Stomach smooth muscle (tissue), 2 donors: ENCODE results near the gene SOD2.
"Not testable (repeated sequence)": the region's sequence is repeated elsewhere in the genome, so short reads cannot be mapped to it uniquely, and the experiment has no call there.

ENCODE experiments used
- H3K27ac ChIP-seq: one replicate; pipeline ENCODE4 v1.7.0; 2013; ENCODE audit warnings: mild to moderate bottlenecking, low read length, inconsistent platforms
- H3K27me3 ChIP-seq, 2 donors: one replicate each; pipeline ENCODE4 v1.7.0; 2013; ENCODE audit warnings: low read length in 2 of 2; ENCODE audit not compliant: insufficient read depth in 2 of 2, control insufficient read depth in 1 of 2
- H3K36me3 ChIP-seq, 2 donors: one replicate each; pipeline ENCODE4 v1.7.0; 2013; ENCODE audit warnings: low read length in 2 of 2; ENCODE audit not compliant: control insufficient read depth in 2 of 2, insufficient read depth in 2 of 2
- H3K4me1 ChIP-seq: one replicate; pipeline ENCODE4 v1.7.0; 2013; ENCODE audit warnings: low read length; ENCODE audit not compliant: control insufficient read depth, insufficient read depth
- H3K4me3 ChIP-seq, 2 donors: one replicate each; pipeline ENCODE4 v1.7.0; 2013; ENCODE audit warnings: low read length in 2 of 2
- H3K9ac ChIP-seq, 2 donors: one replicate each; pipeline ENCODE4 v1.7.0; 2013; ENCODE audit warnings: low read length in 2 of 2, mild to moderate bottlenecking in 1 of 2
- H3K9me3 ChIP-seq, 2 donors: one replicate each; pipeline ENCODE4 v1.7.0; 2013; ENCODE audit warnings: low read length in 2 of 2; ENCODE audit not compliant: control insufficient read depth in 2 of 2
- donor health status: healthy.
- donor health status: Pancreatic carcinoma.

Gene SOD2

GRCh38 chr6:159692303-159693127 is 526 bp downstream of the SOD2 start:
- H3K36me3 ChIP-seq = peaks cover 2 to 7% of the 10 kb centered on the region in 2 donors
- peak overlapping the region; percentile 92 for H3K4me3 ChIP-seq
- H3K27me3 ChIP-seq = no peaks in the 10 kb centered on the region
- no peaks in the 10 kb centered on the region for H3K9me3 ChIP-seq
- peak overlapping the region; percentile 91 for H3K27ac ChIP-seq
- H3K4me1 ChIP-seq = peaks cover 29% of the 10 kb centered on the region
- peak overlapping the region; percentile 83 to 89 for H3K9ac ChIP-seq

- Histone ChIP-seq H3K4me1 (peaks cover 29% of the 10 kb centered on the region), H3K9ac (peak overlapping the region; percentile 83 to 89), H3K27ac (peak overlapping the region; percentile 91), H3K4me3 (peak overlapping the region; percentile 92), H3K27me3 (no peaks in the 10 kb centered on the region), H3K36me3 (peaks cover 7% of the 10 kb centered on the region in 2 donors), H3K9me3 (no peaks in the 10 kb centered on the region)
Measured at GRCh38 chr6:159691963-159692287, 1.1 kb downstream of the SOD2 start.

- H3K9me3 ChIP-seq = no peaks in the 10 kb centered on the region
- peak overlapping the region; percentile 83 to 89 for H3K9ac ChIP-seq
- H3K4me1 ChIP-seq = peaks cover 29% of the 10 kb centered on the region
- H3K36me3 ChIP-seq = peaks cover 7 to 11% of the 10 kb centered on the region in 2 donors
- H3K27ac ChIP-seq = peak overlapping the region; percentile 91
- H3K4me3 ChIP-seq = peak overlapping the region; percentile 92
- no peaks in the 10 kb centered on the region for H3K27me3 ChIP-seq
Measured at GRCh38 chr6:159691133-159691962, 1.7 kb downstream of the SOD2 start.

- not testable (repeated sequence) for H3K27ac ChIP-seq, H3K27me3 ChIP-seq, H3K9ac ChIP-seq, H3K9me3 ChIP-seq, H3K4me3 ChIP-seq
- H3K4me1 ChIP-seq = peaks cover 29% of the 10 kb centered on the region
- peaks cover 7 to 17% of the 10 kb centered on the region in 2 donors for H3K36me3 ChIP-seq
Measured at GRCh38 chr6:159690135-159690534, 2.9 kb downstream of the SOD2 start.

- H3K4me1 ChIP-seq = peaks cover 25% of the 10 kb centered on the region
- no peak overlapping the region for H3K27ac ChIP-seq
- no peak overlapping the region for H3K4me3 ChIP-seq
- no peaks in the 10 kb centered on the region for H3K9me3 ChIP-seq
- H3K27me3 ChIP-seq = no peaks in the 10 kb centered on the region
- H3K36me3 ChIP-seq = peaks cover 13 to 20% of the 10 kb centered on the region in 2 donors
- H3K9ac ChIP-seq = no peak overlapping the region
Measured at GRCh38 chr6:159689001-159689400, 4.0 kb downstream of the SOD2 start.

- Histone ChIP-seq H3K36me3 (peaks cover 19 to 20% of the 10 kb centered on the region in 2 donors), H3K4me1 (peaks cover 19% of the 10 kb centered on the region), H3K9me3 (no peaks in the 10 kb centered on the region), H3K4me3 (no peak overlapping the region), H3K9ac (no peak overlapping the region), H3K27ac (no peak overlapping the region), H3K27me3 (no peaks in the 10 kb centered on the region)
Measured at GRCh38 chr6:159688266-159688905, 4.7 kb downstream of the SOD2 start.

GRCh38 chr6:159687341-159687740 is 5.7 kb downstream of the SOD2 start:
- H3K27me3 ChIP-seq = no peaks in the 10 kb centered on the region
- no peaks in the 10 kb centered on the region for H3K9me3 ChIP-seq
- H3K4me1 ChIP-seq = peaks cover 18% of the 10 kb centered on the region
- H3K9ac ChIP-seq = no peak overlapping the region
- peaks cover 20 to 24% of the 10 kb centered on the region in 2 donors for H3K36me3 ChIP-seq
- H3K27ac ChIP-seq = no peak overlapping the region
- no peak overlapping the region for H3K4me3 ChIP-seq

- H3K4me1 ChIP-seq = peaks cover 11% of the 10 kb centered on the region
Measured at GRCh38 chr6:159686703-159687102, 6.3 kb downstream of the SOD2 start.

GRCh38 chr6:159686040-159686439 is 7.0 kb downstream of the SOD2 start:
- no peaks in the 10 kb centered on the region for H3K27me3 ChIP-seq
- H3K27ac ChIP-seq = no peak overlapping the region
- peaks cover 25 to 29% of the 10 kb centered on the region in 2 donors for H3K36me3 ChIP-seq
- no peak overlapping the region for H3K4me3 ChIP-seq
- H3K9ac ChIP-seq = no peak overlapping the region
- H3K9me3 ChIP-seq = no peaks in the 10 kb centered on the region
- peaks cover 7% of the 10 kb centered on the region for H3K4me1 ChIP-seq

More at GRCh38 chr6:159686703-159687102, 6.3 kb downstream of the SOD2 start:
- H3K27me3 ChIP-seq = no peaks in the 10 kb centered on the region
- H3K27ac ChIP-seq = no peak overlapping the region
- H3K9ac ChIP-seq = no peak overlapping the region
- peaks cover 23 to 24% of the 10 kb centered on the region in 2 donors for H3K36me3 ChIP-seq
- no peak overlapping the region for H3K4me3 ChIP-seq
- H3K9me3 ChIP-seq = no peaks in the 10 kb centered on the region

- H3K27me3 ChIP-seq = no peaks in the 10 kb centered on the region
- peaks cover 24 to 38% of the 10 kb centered on the region in 2 donors for H3K36me3 ChIP-seq
- H3K4me3 ChIP-seq = no peak overlapping the region
- peaks cover 2% of the 10 kb centered on the region for H3K4me1 ChIP-seq
- H3K9ac ChIP-seq = no peak overlapping the region
- H3K9me3 ChIP-seq = no peaks in the 10 kb centered on the region
- H3K27ac ChIP-seq = no peak overlapping the region
Measured at GRCh38 chr6:159684013-159684304, 9.1 kb downstream of the SOD2 start.
